ENCODE results near the gene LRRC4. TPM values are rescaled to one million over a fixed set of nuclear protein-coding genes. Genes with fewer than 3 reads are reported as not detected.

Gene LRRC4
- polyA plus RNA-seq, 1 experiment, result 0.12 TPM

- no peak for DNase-seq (ENCODE audit: low read depth)
- Histone ChIP-seq H3K36me3 (ENCODE audit: control insufficient read depth, insufficient read depth, low read length) (peaks cover 4% of the 10 kb centered on the region), H3K4me3 (ENCODE audit: low read depth, low read length) (no peak overlapping the region), H3K27me3 (ENCODE audit: control insufficient read depth, insufficient read depth, low read length) (no peaks in the 10 kb centered on the region)
- no peak for TF ChIP-seq CTCF (IDR thresholded peaks at IDR 0.05; ENCODE audit: insufficient read depth, low read depth, low read length)
- POLR2A ChIA-PET, result no interaction called here
- CTCF ChIA-PET, result interaction anchor here (0.6 kb wide), 1 partner anchor 135 kb away, joined by 3 read pairs; no protein-coding TSS in a partner anchor
Measured at GRCh38 chr7:128071801-128072200, 40.6 kb upstream of the LRRC4 start.

GRCh38 chr7:128071376-128071775, 40.1 kb upstream of the LRRC4 start:
- Histone ChIP-seq H3K36me3 (ENCODE audit: control insufficient read depth, insufficient read depth, low read length) (peaks cover 4% of the 10 kb centered on the region), H3K4me3 (ENCODE audit: low read depth, low read length) (no peak overlapping the region), H3K27me3 (ENCODE audit: control insufficient read depth, insufficient read depth, low read length) (no peaks in the 10 kb centered on the region)
- ChIA-PET CTCF (no interaction called here), POLR2A (no interaction called here)
- TF ChIP-seq CTCF (IDR thresholded peaks at IDR 0.05; ENCODE audit: insufficient read depth, low read depth, low read length), result no peak
- no peak for DNase-seq (ENCODE audit: low read depth)

- ChIA-PET CTCF (interaction anchor here (0.8 to 0.9 kb wide), 2 partner anchors 8 to 277 kb away, joined by 3 read pairs; no protein-coding TSS in a partner anchor), POLR2A (no interaction called here)
- Histone ChIP-seq H3K4me3 (ENCODE audit: low read depth, low read length) (no peak overlapping the region), H3K27me3 (ENCODE audit: control insufficient read depth, insufficient read depth, low read length) (no peaks in the 10 kb centered on the region), H3K36me3 (ENCODE audit: control insufficient read depth, insufficient read depth, low read length) (peaks cover 4% of the 10 kb centered on the region)
- no peak for TF ChIP-seq CTCF (IDR thresholded peaks at IDR 0.05; ENCODE audit: insufficient read depth, low read depth, low read length)
- DNase-seq (ENCODE audit: low read depth), result no peak
Measured at GRCh38 chr7:128069373-128070364, 38.4 kb upstream of the LRRC4 start.

- Histone ChIP-seq H3K36me3 (ENCODE audit: control insufficient read depth, insufficient read depth, low read length) (peaks cover 1% of the 10 kb centered on the region; the same call in 1 of the 2 replicates), H3K4me3 (ENCODE audit: low read depth, low read length) (no peak overlapping the region), H3K27me3 (ENCODE audit: control insufficient read depth, insufficient read depth, low read length) (no peaks in the 10 kb centered on the region)
- ChIA-PET POLR2A (no interaction called here), CTCF (interaction anchor here (0.8 to 0.9 kb wide), 2 partner anchors 9 to 276 kb away, joined by 3 read pairs; no protein-coding TSS in a partner anchor)
- no peak for DNase-seq (ENCODE audit: low read depth)
- no peak for TF ChIP-seq CTCF (IDR thresholded peaks at IDR 0.05; ENCODE audit: insufficient read depth, low read depth, low read length)
Measured at GRCh38 chr7:128068785-128069184, 37.5 kb upstream of the LRRC4 start.

- H3K27me3 ChIP-seq (ENCODE audit: control insufficient read depth, insufficient read depth, low read length), result no peaks in the 10 kb centered on the region
- POLR2A ChIA-PET, result no interaction called here
- H3K4me3 ChIP-seq (ENCODE audit: low read depth, low read length), result no peak overlapping the region
- H3K36me3 ChIP-seq (ENCODE audit: control insufficient read depth, insufficient read depth, low read length), result peaks cover 1% of the 10 kb centered on the region; the same call in 1 of the 2 replicates
- CTCF ChIA-PET, result no interaction called here
- TF ChIP-seq CTCF (IDR thresholded peaks at IDR 0.05; ENCODE audit: insufficient read depth, low read depth, low read length), result no peak
- no peak for DNase-seq (ENCODE audit: low read depth)
Measured at GRCh38 chr7:128067983-128068382, 36.7 kb upstream of the LRRC4 start.

Measured in BJ (cell line).